SU-DHL-6 (cell line): Measurements from ENCODE around the gene MS4A13.
A peak's percentile ranks its signal among the peaks of the same experiment; 100 is the strongest.

ENCODE experiments used
- H2AFZ ChIP-seq: fragments of 200-600 bp; sonication (generic); 2 replicates; pipeline ENCODE4 v1.6.1; 2014; ENCODE audit warnings: low read depth, mild to moderate bottlenecking, moderate library complexity, mixed read lengths, antibody characterized with exemption, low read length; ENCODE audit not compliant: severe bottlenecking
- H3F3A ChIP-seq: fragments of 200-600 bp; shearing (Covaris generic); 2 replicates; pipeline ENCODE4 v1.6.0; 2016; ENCODE audit warnings: antibody characterized with exemption, mild to moderate bottlenecking; ENCODE audit not compliant: insufficient read depth
- H3K27ac ChIP-seq: fragments of 200-600 bp; sonication (generic); 2 replicates; pipeline ENCODE4 v1.5.1; 2016; ENCODE audit warnings: low read depth, mild to moderate bottlenecking, low read length, moderate library complexity, mixed read lengths
- H3K27me3 ChIP-seq: fragments of 200-600 bp; sonication (generic), shearing (Covaris generic); 2 replicates; pipeline ENCODE4 v1.6.0; 2014; ENCODE audit warnings: mild to moderate bottlenecking, low read length
- H3K36me3 ChIP-seq: fragments of 200-600 bp; sonication (generic); 2 replicates; pipeline ENCODE4 v1.6.1; 2014; ENCODE audit warnings: mild to moderate bottlenecking, low read length, mixed read lengths
- H3K4me2 ChIP-seq: fragments of 300-600, 200-600 bp; shearing (Covaris generic), sonication (generic); 2 replicates; pipeline ENCODE4 v1.6.0; 2014; ENCODE audit warnings: low read length, low read depth, mild to moderate bottlenecking; ENCODE audit not compliant: poor library complexity, severe bottlenecking
- H3K4me3 ChIP-seq: fragments of 200-600 bp; sonication (generic); 2 replicates; pipeline ENCODE4 v1.5.1; 2014; ENCODE audit warnings: antibody characterized with exemption, low read length, mild to moderate bottlenecking, mixed read lengths; ENCODE audit not compliant: insufficient read depth, poor library complexity, severe bottlenecking
- H3K79me2 ChIP-seq: fragments of 200-600 bp; sonication (generic); 2 replicates; pipeline ENCODE4 v1.6.1; 2014; ENCODE audit warnings: mild to moderate bottlenecking, low read length, moderate library complexity; ENCODE audit not compliant: insufficient read depth
- H3K9ac ChIP-seq: fragments of 200-600 bp; sonication (generic); 2 replicates; pipeline ENCODE4 v1.7.0; 2014; ENCODE audit warnings: mild to moderate bottlenecking, low read length
- H3K9me2 ChIP-seq: fragments of 200-600 bp; sonication (generic); replicated peaks from 2 replicates; pipeline ENCODE4 v1.6.1; 2014; ENCODE audit warnings: low read length; ENCODE audit not compliant: insufficient read depth
- H3K9me3 ChIP-seq: fragments of 200-600 bp; sonication (generic); 2 replicates; pipeline ENCODE4 v1.6.1; 2014; ENCODE audit warnings: low read length, mixed read lengths; ENCODE audit not compliant: insufficient read depth
- H4K20me1 ChIP-seq: fragments of 200-600 bp; sonication (generic); 2 replicates; pipeline ENCODE4 v1.6.1; 2014; ENCODE audit warnings: low read depth, mild to moderate bottlenecking, antibody characterized with exemption, low read length, moderate library complexity, mixed read lengths
- CTCF ChIP-seq: fragments of 200-600 bp; sonication (generic); IDR thresholded peaks from one replicate; pipeline ENCODE4 v1.5.1; 2017; ENCODE audit warnings: antibody characterized with exemption, mild to moderate bottlenecking, low read length, moderate library complexity; ENCODE audit not compliant: insufficient read depth, poor library complexity, severe bottlenecking
- EZH2phosphoT487 ChIP-seq: fragments of 200-600 bp; sonication (generic), shearing (Covaris generic); conservative IDR thresholded peaks from 2 replicates; pipeline ENCODE4 v1.6.1; 2018; ENCODE audit warnings: mild to moderate bottlenecking, antibody characterized with exemption, low read length, moderate library complexity, mixed read lengths

MS4A13 gene

GRCh38 chr11:60492488-60493009 lies 22.6 kb upstream of the MS4A13 start, which contains the start of gene MS4A12:
Gene MS4A12 (plus strand): TSS chr11:60492778. CDS start chr11:60497319, 4,541 bp downstream.
- no peaks in the 10 kb centered on the region for H3K79me2 ChIP-seq
- H3K4me3 ChIP-seq: no peak within 1 kb of the TSS
- no peaks in the 10 kb centered on the region for H3K36me3 ChIP-seq
- no peaks in the 10 kb centered on the region for H3K27me3 ChIP-seq
- TF ChIP-seq CTCF: no peak
- TF ChIP-seq EZH2phosphoT487: no peak
- H3K9ac ChIP-seq: no peak within 1 kb of the TSS
- H2AFZ ChIP-seq: no peak within 1 kb of the TSS
- H3K27ac ChIP-seq: no peak within 1 kb of the TSS
- no peak within 1 kb of the TSS for H3K4me2 ChIP-seq
- H3K9me3 ChIP-seq: no peaks in the 10 kb centered on the region
- peaks cover under 1% of the 10 kb centered on the region; the same call in 1 of the 2 replicates for H3F3A ChIP-seq
- no peaks in the 10 kb centered on the region for H4K20me1 ChIP-seq
- no peaks in the 10 kb centered on the region for H3K9me2 ChIP-seq

GRCh38 chr11:60493454-60493853 lies 21.7 kb upstream of the MS4A13 start:
- H3K27me3 ChIP-seq: no peaks in the 10 kb centered on the region
- no peak overlapping the region for H3K9ac ChIP-seq
- TF ChIP-seq EZH2phosphoT487 (no peak), CTCF (no peak)
- H3K27ac ChIP-seq: no peak overlapping the region
- no peaks in the 10 kb centered on the region for H3K79me2 ChIP-seq
- no peaks in the 10 kb centered on the region for H3K36me3 ChIP-seq
- no peaks in the 10 kb centered on the region for H3K9me3 ChIP-seq
- H3K4me2 ChIP-seq: no peak overlapping the region
- peaks cover 10% of the 10 kb centered on the region for H3F3A ChIP-seq
- H2AFZ ChIP-seq: no peak overlapping the region
- no peak overlapping the region for H3K4me3 ChIP-seq
- no peaks in the 10 kb centered on the region for H4K20me1 ChIP-seq
- no peaks in the 10 kb centered on the region for H3K9me2 ChIP-seq

- no peaks in the 10 kb centered on the region for H3K79me2 ChIP-seq
- peaks cover 22% of the 10 kb centered on the region for H3F3A ChIP-seq
- H3K4me2 ChIP-seq: peak overlapping the region; percentile 71
- no peaks in the 10 kb centered on the region for H3K36me3 ChIP-seq
- H3K27ac ChIP-seq: peak overlapping the region; percentile 97
- H3K4me3 ChIP-seq: peak overlapping the region; percentile 15
- H4K20me1 ChIP-seq: no peaks in the 10 kb centered on the region
- H3K9me3 ChIP-seq: no peaks in the 10 kb centered on the region
- no peaks in the 10 kb centered on the region for H3K27me3 ChIP-seq
- H2AFZ ChIP-seq: peak overlapping the region; percentile 60
- H3K9ac ChIP-seq: peak overlapping the region; percentile 46
- H3K9me2 ChIP-seq: no peaks in the 10 kb centered on the region
- no peak for TF ChIP-seq EZH2phosphoT487
- no peak for TF ChIP-seq CTCF
Measured at GRCh38 chr11:60498399-60498798, 16.8 kb upstream of the MS4A13 start.
